ENCODE measurements around the gene ZBTB44. TPM values are rescaled to one million over a fixed set of nuclear protein-coding genes. Genes with fewer than 3 reads are reported as not detected.
"Not testable (repeated sequence)": the region's sequence is repeated elsewhere in the genome, so short reads cannot be mapped to it uniquely, and the experiment has no call there.

Gene ZBTB44
- total RNA-seq, 1 experiment from 2014 or later: 62.8 TPM

GRCh38 chr11:130301002-130301401, 13.7 kb downstream of the ZBTB44 start:
- Histone ChIP-seq H3K4me3 (ENCODE audit: low read length) (no peak overlapping the region), H3K9ac (ENCODE audit: low read length) (peak overlapping the region; percentile 27; the same call in 1 of the 2 replicates), H4K20me1 (ENCODE audit: insufficient read depth, low read depth, low read length) (no peaks in the 10 kb centered on the region), H3K27me3 (ENCODE audit: low read length) (no peaks in the 10 kb centered on the region), H3K79me2 (ENCODE audit: low read length) (peaks cover 99% of the 10 kb centered on the region), H3K9me3 (ENCODE audit: low read length) (no peaks in the 10 kb centered on the region), H3K4me1 (ENCODE audit: low read length) (peaks cover 29% of the 10 kb centered on the region), H3K9me2 (replicated peaks; ENCODE audit: insufficient read depth, low read length) (no peaks in the 10 kb centered on the region), H2AFZ (ENCODE audit: low read length) (no peak overlapping the region), H3K27ac (ENCODE audit: low read length) (peak overlapping the region; percentile 81), H3K4me2 (ENCODE audit: low read depth, low read length, poor library complexity, severe bottlenecking) (peak overlapping the region; percentile 60), H3K36me3 (ENCODE audit: insufficient read depth, low read length) (no peaks in the 10 kb centered on the region)
- no peak for DNase-seq

- Histone ChIP-seq H3K27me3 (ENCODE audit: low read length) (no peaks in the 10 kb centered on the region), H4K20me1 (ENCODE audit: insufficient read depth, low read depth, low read length) (no peaks in the 10 kb centered on the region), H3K4me1 (ENCODE audit: low read length) (peaks cover 33% of the 10 kb centered on the region), H3K36me3 (ENCODE audit: insufficient read depth, low read length) (no peaks in the 10 kb centered on the region), H3K9me2 (replicated peaks; ENCODE audit: insufficient read depth, low read length) (no peaks in the 10 kb centered on the region), H3K4me2 (ENCODE audit: low read depth, low read length, poor library complexity, severe bottlenecking) (peak overlapping the region; percentile 60), H3K79me2 (ENCODE audit: low read length) (peaks cover 99% of the 10 kb centered on the region), H3K9me3 (ENCODE audit: low read length) (no peaks in the 10 kb centered on the region), H3K9ac (ENCODE audit: low read length) (peak overlapping the region; percentile 27; the same call in 1 of the 2 replicates), H3K27ac (ENCODE audit: low read length) (peak overlapping the region; percentile 81), H3K4me3 (ENCODE audit: low read length) (no peak overlapping the region), H2AFZ (ENCODE audit: low read length) (no peak overlapping the region)
- DNase-seq: peak; percentile 46
These were observed 14.2 kb downstream of the ZBTB44 start for GRCh38 chr11:130300567-130300966.

GRCh38 chr11:130299978-130300377, 14.7 kb downstream of the ZBTB44 start:
- Histone ChIP-seq H3K4me2 (ENCODE audit: low read depth, low read length, poor library complexity, severe bottlenecking) (peak overlapping the region; percentile 60), H4K20me1 (ENCODE audit: insufficient read depth, low read depth, low read length) (no peaks in the 10 kb centered on the region), H3K4me3 (ENCODE audit: low read length) (no peak overlapping the region)

GRCh38 chr11:130295657-130296056, 19.1 kb downstream of the ZBTB44 start:
- no peak overlapping the region for H3K9ac ChIP-seq (ENCODE audit: low read length)
- DNase-seq: no peak
- H4K20me1 ChIP-seq (ENCODE audit: insufficient read depth, low read depth, low read length): no peaks in the 10 kb centered on the region
- H3K4me2 ChIP-seq (ENCODE audit: low read depth, low read length, poor library complexity, severe bottlenecking): no peak overlapping the region
- H3K9me2 ChIP-seq (replicated peaks; ENCODE audit: insufficient read depth, low read length): no peaks in the 10 kb centered on the region
- H3K27me3 ChIP-seq (ENCODE audit: low read length): no peaks in the 10 kb centered on the region
- no peaks in the 10 kb centered on the region for H3K36me3 ChIP-seq (ENCODE audit: insufficient read depth, low read length)
- H2AFZ ChIP-seq (ENCODE audit: low read length): no peak overlapping the region
- H3K4me1 ChIP-seq (ENCODE audit: low read length): peaks cover 33% of the 10 kb centered on the region
- peaks cover 96% of the 10 kb centered on the region for H3K79me2 ChIP-seq (ENCODE audit: low read length)
- H3K9me3 ChIP-seq (ENCODE audit: low read length): no peaks in the 10 kb centered on the region
- H3K4me3 ChIP-seq (ENCODE audit: low read length): no peak overlapping the region
- no peak overlapping the region for H3K27ac ChIP-seq (ENCODE audit: low read length)

More at GRCh38 chr11:130299978-130300377, 14.7 kb downstream of the ZBTB44 start:
- Histone ChIP-seq H3K79me2 (ENCODE audit: low read length) (peaks cover 99% of the 10 kb centered on the region), H3K9me2 (replicated peaks; ENCODE audit: insufficient read depth, low read length) (no peaks in the 10 kb centered on the region), H3K9ac (ENCODE audit: low read length) (no peak overlapping the region), H2AFZ (ENCODE audit: low read length) (no peak overlapping the region), H3K36me3 (ENCODE audit: insufficient read depth, low read length) (no peaks in the 10 kb centered on the region), H3K27ac (ENCODE audit: low read length) (peak overlapping the region; percentile 81; the same call in 1 of the 2 replicates), H3K27me3 (ENCODE audit: low read length) (no peaks in the 10 kb centered on the region), H3K4me1 (ENCODE audit: low read length) (peaks cover 39% of the 10 kb centered on the region), H3K9me3 (ENCODE audit: low read length) (no peaks in the 10 kb centered on the region)
- no peak for DNase-seq

GRCh38 chr11:130282111-130282510, 32.6 kb downstream of the ZBTB44 start:
- H4K20me1 ChIP-seq (ENCODE audit: insufficient read depth, low read depth, low read length): no peaks in the 10 kb centered on the region
- no peaks in the 10 kb centered on the region; the same call in 1 of the 2 replicates for H3K4me1 ChIP-seq (ENCODE audit: low read length)
- DNase-seq: no peak
- no peak overlapping the region for H3K4me2 ChIP-seq (ENCODE audit: low read depth, low read length, poor library complexity, severe bottlenecking)
- H3K9ac ChIP-seq (ENCODE audit: low read length): no peak overlapping the region
- H3K36me3 ChIP-seq (ENCODE audit: insufficient read depth, low read length): no peaks in the 10 kb centered on the region
- no peaks in the 10 kb centered on the region for H3K9me3 ChIP-seq (ENCODE audit: low read length)
- no peak overlapping the region for H2AFZ ChIP-seq (ENCODE audit: low read length)
- H3K4me3 ChIP-seq (ENCODE audit: low read length): no peak overlapping the region
- no peaks in the 10 kb centered on the region for H3K9me2 ChIP-seq (replicated peaks; ENCODE audit: insufficient read depth, low read length)
- H3K79me2 ChIP-seq (ENCODE audit: low read length): peaks cover 87% of the 10 kb centered on the region
- no peaks in the 10 kb centered on the region for H3K27me3 ChIP-seq (ENCODE audit: low read length)
- no peak overlapping the region for H3K27ac ChIP-seq (ENCODE audit: low read length)

GRCh38 chr11:130281341-130281740, 33.4 kb downstream of the ZBTB44 start:
- not testable (repeated sequence) for H3K4me3 ChIP-seq (ENCODE audit: low read length); H3K4me2 ChIP-seq (ENCODE audit: low read depth, low read length, poor library complexity, severe bottlenecking); H4K20me1 ChIP-seq (ENCODE audit: insufficient read depth, low read depth, low read length); H3K9ac ChIP-seq (ENCODE audit: low read length); DNase-seq; H3K27ac ChIP-seq (ENCODE audit: low read length); H3K9me3 ChIP-seq (ENCODE audit: low read length); H3K9me2 ChIP-seq (replicated peaks; ENCODE audit: insufficient read depth, low read length); H3K4me1 ChIP-seq (ENCODE audit: low read length); H3K36me3 ChIP-seq (ENCODE audit: insufficient read depth, low read length); H2AFZ ChIP-seq (ENCODE audit: low read length); H3K27me3 ChIP-seq (ENCODE audit: low read length)
- peaks cover 87% of the 10 kb centered on the region for H3K79me2 ChIP-seq (ENCODE audit: low read length)

GRCh38 chr11:130279989-130280388, 34.7 kb downstream of the ZBTB44 start:
- H3K4me2 ChIP-seq (ENCODE audit: low read depth, low read length, poor library complexity, severe bottlenecking): no peak overlapping the region
- H3K27me3 ChIP-seq (ENCODE audit: low read length): no peaks in the 10 kb centered on the region
- no peak overlapping the region for H3K4me3 ChIP-seq (ENCODE audit: low read length)
- no peaks in the 10 kb centered on the region for H3K9me3 ChIP-seq (ENCODE audit: low read length)
- DNase-seq: no peak
- no peak overlapping the region for H3K27ac ChIP-seq (ENCODE audit: low read length)
- H3K79me2 ChIP-seq (ENCODE audit: low read length): peaks cover 85% of the 10 kb centered on the region
- H3K36me3 ChIP-seq (ENCODE audit: insufficient read depth, low read length): no peaks in the 10 kb centered on the region
- H3K9me2 ChIP-seq (replicated peaks; ENCODE audit: insufficient read depth, low read length): no peaks in the 10 kb centered on the region
- H3K9ac ChIP-seq (ENCODE audit: low read length): no peak overlapping the region
- no peak overlapping the region for H2AFZ ChIP-seq (ENCODE audit: low read length)
- H4K20me1 ChIP-seq (ENCODE audit: insufficient read depth, low read depth, low read length): no peaks in the 10 kb centered on the region
- no peaks in the 10 kb centered on the region; the same call in 1 of the 2 replicates for H3K4me1 ChIP-seq (ENCODE audit: low read length)

GRCh38 chr11:130278745-130279144, 36.0 kb downstream of the ZBTB44 start:
- H3K79me2 ChIP-seq (ENCODE audit: low read length): peaks cover 84% of the 10 kb centered on the region
- H3K27ac ChIP-seq (ENCODE audit: low read length): no peak overlapping the region
- H3K4me3 ChIP-seq (ENCODE audit: low read length): no peak overlapping the region
- H3K9me2 ChIP-seq (replicated peaks; ENCODE audit: insufficient read depth, low read length): no peaks in the 10 kb centered on the region
- DNase-seq: no peak
- H3K27me3 ChIP-seq (ENCODE audit: low read length): no peaks in the 10 kb centered on the region
- no peaks in the 10 kb centered on the region for H3K36me3 ChIP-seq (ENCODE audit: insufficient read depth, low read length)
- H2AFZ ChIP-seq (ENCODE audit: low read length): no peak overlapping the region
- H3K9me3 ChIP-seq (ENCODE audit: low read length): no peaks in the 10 kb centered on the region
- H4K20me1 ChIP-seq (ENCODE audit: insufficient read depth, low read depth, low read length): no peaks in the 10 kb centered on the region
- no peak overlapping the region for H3K4me2 ChIP-seq (ENCODE audit: low read depth, low read length, poor library complexity, severe bottlenecking)
- H3K9ac ChIP-seq (ENCODE audit: low read length): no peak overlapping the region
- no peaks in the 10 kb centered on the region; the same call in 1 of the 2 replicates for H3K4me1 ChIP-seq (ENCODE audit: low read length)

Data from Karpas-422 (cell line).